GM12878 (cell line): ENCODE results near the gene SPSB3. TPM values are rescaled to one million over a fixed set of nuclear protein-coding genes. Genes with fewer than 3 reads are reported as not detected.

Experiments
- ATAC-seq: fragments of 200-7000 bp; cut with Tn5 transposase; 3 replicates; pipeline ENCODE4 v1.9.1; 2020; ENCODE audit warnings: mild to moderate bottlenecking, moderate library complexity
- BruUV-seq: library from RNA; stranded (reverse); fragments of 400-500 nt; replicated peaks from 2 replicates; lab custom pipeline; 2021; lab: Mats Ljungman, UMichigan
- CTCF ChIA-PET: fragments of 300-600 bp; sonication (Branson Sonifier 250); formaldehyde crosslinking; extraction: SDS; loops from one replicate; lab custom pipeline; 2021; ENCODE audit warnings: inconsistent platforms; lab: Yijun Ruan, JAX
- POLR2A ChIA-PET: fragments of 350-600 bp; formaldehyde crosslinking; extraction: SDS; loops from one replicate; lab custom pipeline; 2021; ENCODE audit warnings: inconsistent platforms; lab: Charles Lee
- RAD21 ChIA-PET: fragments of 300-600 bp; sonication (Branson Sonifier 250); formaldehyde crosslinking; loops from one replicate; lab custom pipeline; 2023; ENCODE audit warnings: antibody characterized with exemption; ENCODE audit not compliant: unreplicated experiment; lab: Charles Lee
- SMC1A ChIA-PET: fragments of 300-600 bp; sonication (Branson Sonifier 250); formaldehyde crosslinking; loops from one replicate; lab custom pipeline; 2023; ENCODE audit not compliant: unreplicated experiment, uncharacterized antibody; lab: Charles Lee
- DNase-seq: peaks from one replicate; pipeline ENCODE4 v3.0.0-alpha.2; 2011; ENCODE audit warnings: low read depth, low spot score
- FAIRE-seq: peaks from 3 replicates; lab custom pipeline; 2011; peaks lifted over from hg19 to GRCh38; lab: Jason Lieb, UNC
- H2AFZ ChIP-seq: 2 replicates; pipeline ENCODE4 v1.6.0; 2011; ENCODE audit warnings: low read depth, low read length, control low read depth; ENCODE audit not compliant: control insufficient read depth
- H3K27ac ChIP-seq: 2 replicates; pipeline ENCODE4 v1.5.1; 2011; ENCODE audit warnings: control low read depth; ENCODE audit not compliant: control insufficient read depth, insufficient read depth
- H3K27me3 ChIP-seq, 2 experiments: replicated peaks in 1 of 2; 2 replicates each; pipeline versions ENCODE4 v1.6.0 to v1.6.1; 2011; ENCODE audit warnings: low read length in 1 of 2; ENCODE audit not compliant: control insufficient read depth in 2 of 2, insufficient read depth in 2 of 2
- H3K36me3 ChIP-seq, 2 experiments: 2 replicates each; pipeline ENCODE4 v1.5.1; 2011; ENCODE audit warnings: low read length in 1 of 2; ENCODE audit not compliant: control insufficient read depth in 2 of 2, insufficient read depth in 2 of 2
- H3K4me1 ChIP-seq: 2 replicates; pipeline ENCODE4 v1.6.1; 2011; ENCODE audit warnings: mild to moderate bottlenecking, low read length, moderate library complexity, mixed read lengths; ENCODE audit not compliant: control insufficient read depth, insufficient read depth
- H3K4me2 ChIP-seq: 2 replicates; pipeline ENCODE4 v1.6.0; 2011; ENCODE audit warnings: control low read depth; ENCODE audit not compliant: control insufficient read depth, insufficient read depth
- H3K4me3 ChIP-seq: fragments of 200-600 bp; sonication (generic); 2 replicates; pipeline ENCODE4 v1.5.1; 2016
- H3K79me2 ChIP-seq: 2 replicates; pipeline ENCODE4 v1.6.0; 2011; ENCODE audit warnings: low read length; ENCODE audit not compliant: control insufficient read depth, insufficient read depth
- H3K9ac ChIP-seq: 2 replicates; pipeline ENCODE4 v1.8.0; 2011; ENCODE audit warnings: low read length, control low read depth, mixed read lengths; ENCODE audit not compliant: control insufficient read depth, insufficient read depth
- H3K9me3 ChIP-seq: replicated peaks from 3 replicates; pipeline ENCODE4 v1.5.1; 2011; ENCODE audit warnings: mild to moderate bottlenecking, low read length; ENCODE audit not compliant: control insufficient read depth, insufficient read depth
- H4K20me1 ChIP-seq: 2 replicates; pipeline ENCODE4 v1.6.0; 2011; ENCODE audit not compliant: control insufficient read depth, insufficient read depth
- BACH1 ChIP-seq: fragments of 450-650 bp; IDR thresholded peaks from 2 replicates; pipeline ENCODE4 v1.6.1; 2017; ENCODE audit warnings: mild to moderate bottlenecking, borderline replicate concordance
- BRCA1 ChIP-seq: IDR thresholded peaks from 2 replicates; pipeline ENCODE4 v1.6.1; 2011; ENCODE audit warnings: low read depth, low read length, improper control_type of control experiment
- CBFB ChIP-seq: IDR thresholded peaks from 2 replicates; pipeline ENCODE4 v1.6.1; 2016; ENCODE audit warnings: antibody characterized with exemption, low read depth
- EGR1 ChIP-seq, 2 experiments: IDR thresholded peaks; 1 replicate in 1 of 2; 2 replicates in 1 of 2; pipeline ENCODE4 v1.6.1; 2011 to 2012; ENCODE audit warnings: low read depth in 2 of 2, low read length in 2 of 2, borderline replicate concordance in 1 of 2, mild to moderate bottlenecking in 1 of 2, moderate library complexity in 1 of 2
- EZH2 ChIP-seq: IDR thresholded peaks from 2 replicates; pipeline ENCODE4 v1.6.1; 2012; ENCODE audit warnings: low read depth, mild to moderate bottlenecking, control low read depth, inconsistent platforms, low read length, borderline replicate concordance; ENCODE audit not compliant: control insufficient read depth
- HDAC2 ChIP-seq: fragments of 200-600 bp; sonication (generic); IDR thresholded peaks from 2 replicates; pipeline ENCODE4 v1.6.1; 2017
- MXI1 ChIP-seq: fragments of 150-350 bp; IDR thresholded peaks from 2 replicates; pipeline ENCODE4 v1.6.1; 2011; ENCODE audit warnings: low read depth, mild to moderate bottlenecking, inconsistent platforms, low read length, improper control_type of control experiment
- POLR2AphosphoS2 ChIP-seq: IDR thresholded peaks from 2 replicates; pipeline ENCODE4 v1.6.1; 2011; ENCODE audit warnings: low read depth, mild to moderate bottlenecking, low read length, improper control_type of control experiment, moderate library complexity
- SREBF1 ChIP-seq: IDR thresholded peaks from 2 replicates; pipeline ENCODE4 v1.6.1; 2012; ENCODE audit warnings: mild to moderate bottlenecking, low read length
- WRNIP1 ChIP-seq: IDR thresholded peaks from 2 replicates; pipeline ENCODE4 v1.6.1; 2011; ENCODE audit warnings: low read depth, low read length, improper control_type of control experiment, borderline replicate concordance
- ZNF24 ChIP-seq: fragments of 450-650 bp; IDR thresholded peaks from 2 replicates; pipeline ENCODE4 v1.6.1; 2017; ENCODE audit warnings: antibody characterized with exemption, mild to moderate bottlenecking
- whole genome bisulfite sequencing: methylation state at CpG from one replicate; pipeline ENCODE4 v1.1.6; 2016; ENCODE audit warnings: low lambda C conversion rate; ENCODE audit not compliant: insufficient replicate concordance, insufficient coverage; ENCODE audit errors: missing lambda C conversion rate; 5-methylcytosine and 5-hydroxymethylcytosine counted together
- in situ Hi-C: fragments of 300-500 bp; cut with MboI; formaldehyde crosslinking; loops from 9 replicates; pipeline ENCODE4 v1.14.3; 2018; ENCODE audit warnings: mixed read lengths
- intact Hi-C: fragments of 100-400 bp; cut with micrococcal nuclease; formaldehyde crosslinking; loops from one replicate; pipeline ENCODE4 v1.14.2; 2022; ENCODE audit not compliant: unreplicated experiment
- polyA plus RNA-seq, 11 experiments: library from polyadenylated mRNA; depleted of rRNA in 4 of 11; unstranded in 6 of 11; stranded (reverse) in 5 of 11; fragments of >200 nt; fragmentation: Nextera tagmentation in 4 of 11; fragmentation: Illumina TruSeq in 1 of 11; extraction: Ambion mirVana in 4 of 11; extraction: Trizol in 1 of 11; gene quantifications; 1 replicate in 1 of 11; 2 replicates in 10 of 11; pipeline versions ENCODE4 v1.2.1 to v1.2.3, GENCODE V29; 2011 to 2016; ENCODE audit warnings: inconsistent platforms in 2 of 11, missing spikeins in 2 of 11, low read depth in 1 of 11
- total RNA-seq, 4 experiments: library from RNA; depleted of rRNA in 3 of 4; stranded (reverse); fragments of >200 nt in 3 of 4; fragmentation: Illumina TruSeq in 1 of 4; extraction: Trizol in 1 of 4; gene quantifications; 2 replicates each; pipeline versions ENCODE4 v1.2.1 to v1.2.3, GENCODE V29; 2013 to 2021
- TF ChIP-seq, protein P1 (sequence below): IDR thresholded peaks from 2 replicates; pipeline ENCODE4 v1.6.1; 2011; ENCODE audit warnings: borderline replicate concordance, low read depth, mild to moderate bottlenecking, moderate library complexity, low read length; ENCODE audit not compliant: insufficient read depth, poor library complexity, severe bottlenecking

Gene SPSB3
- total and polyA plus RNA-seq, 10 of the 15 experiments (the other 5 are each of a cell fraction or from before 2014, with no cell fraction given), result 0.31 to 26.9 (median 14.0) TPM

DNA sequence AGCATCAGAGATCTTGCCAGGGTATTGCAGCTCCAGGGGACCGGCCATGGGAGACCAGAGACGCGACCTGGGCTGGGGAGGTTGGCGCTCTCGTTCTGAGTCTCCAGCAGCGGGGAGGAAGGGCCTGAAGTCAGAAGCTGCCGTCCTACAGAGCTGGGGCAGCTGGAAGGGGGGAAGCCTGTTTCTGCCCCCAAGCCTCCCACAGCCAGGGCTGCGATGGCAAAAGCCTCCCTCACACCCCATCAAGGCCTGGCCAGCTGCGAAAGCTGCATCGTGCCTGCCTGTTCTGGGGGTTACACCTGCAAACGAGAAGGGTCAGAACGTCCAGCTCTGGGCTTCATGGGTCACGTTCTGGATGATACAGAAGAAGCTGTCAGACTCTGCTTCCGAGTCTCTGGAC lies 50.3 kb downstream of the SPSB3 start:
- H2AFZ ChIP-seq, result no peak overlapping the region
- no peak overlapping the region for H3K4me3 ChIP-seq
- H4K20me1 ChIP-seq, result no peaks in the 10 kb centered on the region; the same call in 1 of the 2 replicates
- no peak for DNase-seq
- TF ChIP-seq EGR1 (IDR thresholded peaks at IDR 0.05; ENCODE audit: borderline replicate concordance in 1 of 2, low read depth in 2 of 2, low read length in 2 of 2), result no peak
- no peak for TF ChIP-seq BACH1
- no peak for TF ChIP-seq ZNF24
- TF ChIP-seq POLR2AphosphoS2, result no peak
- no peak for TF ChIP-seq SREBF1
- TF ChIP-seq WRNIP1, result no peak
- no peak for TF ChIP-seq EZH2
- no peak for TF ChIP-seq HDAC2
- TF ChIP-seq, protein P1, sequence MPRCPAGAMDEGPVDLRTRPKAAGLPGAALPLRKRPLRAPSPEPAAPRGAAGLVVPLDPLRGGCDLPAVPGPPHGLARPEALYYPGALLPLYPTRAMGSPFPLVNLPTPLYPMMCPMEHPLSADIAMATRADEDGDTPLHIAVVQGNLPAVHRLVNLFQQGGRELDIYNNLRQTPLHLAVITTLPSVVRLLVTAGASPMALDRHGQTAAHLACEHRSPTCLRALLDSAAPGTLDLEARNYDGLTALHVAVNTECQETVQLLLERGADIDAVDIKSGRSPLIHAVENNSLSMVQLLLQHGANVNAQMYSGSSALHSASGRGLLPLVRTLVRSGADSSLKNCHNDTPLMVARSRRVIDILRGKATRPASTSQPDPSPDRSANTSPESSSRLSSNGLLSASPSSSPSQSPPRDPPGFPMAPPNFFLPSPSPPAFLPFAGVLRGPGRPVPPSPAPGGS, result no peak
- no peak for TF ChIP-seq BRCA1
- TF ChIP-seq MXI1, result no peak
- no peak for TF ChIP-seq CBFB
- H3K79me2 ChIP-seq, result no peaks in the 10 kb centered on the region; the same call in 1 of the 2 replicates
- WGBS, result 90% methylated on average over 14 of the region's 14 CpGs
- H3K36me3 ChIP-seq, result peaks cover 0 to 35% of the 10 kb centered on the region in 2 experiments
- FAIRE-seq, result no peak
- no peak overlapping the region for H3K27ac ChIP-seq
- H3K9me3 ChIP-seq, result peaks cover 6% of the 10 kb centered on the region; the same call in 1 of the 3 replicates
- H3K4me2 ChIP-seq, result no peak overlapping the region
- BruUV-seq, result no TSS peak
- CTCF ChIA-PET, result no interaction called here
- no peaks in the 10 kb centered on the region for H3K4me1 ChIP-seq
- POLR2A ChIA-PET, result no interaction called here
- H3K9ac ChIP-seq, result no peak overlapping the region
- RAD21 ChIA-PET, result no interaction called here
- SMC1A ChIA-PET, result no interaction called here
- no peak for ATAC-seq
- in situ Hi-C loops, result no loop called here
- intact Hi-C loops, result no loop called here
- H3K27me3 ChIP-seq, result no peaks in the 10 kb centered on the region
